Nephron progenitor cell (in vitro differentiated cells): ENCODE data around the gene DHDDS.

ENCODE experiments used
- DNase-seq: peaks from one replicate; pipeline ENCODE4 v3.0.0; 2021
- H3K27ac Mint-ChIP-seq: 2 replicates; pipeline ENCODE4 v1.8.0; 2021; ENCODE audit warnings: mild to moderate bottlenecking, moderate library complexity, mixed read lengths
- H3K27me3 Mint-ChIP-seq: 2 replicates; pipeline ENCODE4 v1.8.0; 2021; ENCODE audit warnings: mild to moderate bottlenecking, low read depth, mixed read lengths; ENCODE audit not compliant: poor library complexity
- H3K36me3 Mint-ChIP-seq: 2 replicates; pipeline ENCODE4 v1.8.0; 2021; ENCODE audit warnings: low read depth, mixed read lengths
- H3K4me1 Mint-ChIP-seq: 2 replicates; pipeline ENCODE4 v1.8.0; 2021; ENCODE audit warnings: mixed read lengths
- H3K4me3 Mint-ChIP-seq: 2 replicates; pipeline ENCODE4 v1.8.0; 2021; ENCODE audit warnings: mild to moderate bottlenecking, moderate library complexity, mixed read lengths
- H3K9me3 Mint-ChIP-seq: 2 replicates; pipeline ENCODE4 v1.8.0; 2021; ENCODE audit warnings: mild to moderate bottlenecking, moderate library complexity, mixed read lengths
- CTCF ChIP-seq: fragments of 200-600 bp; sonication (generic); IDR thresholded peaks from 2 replicates; pipeline ENCODE4 v1.5.0; 2021; ENCODE audit warnings: antibody characterized with exemption

DHDDS gene

DNA sequence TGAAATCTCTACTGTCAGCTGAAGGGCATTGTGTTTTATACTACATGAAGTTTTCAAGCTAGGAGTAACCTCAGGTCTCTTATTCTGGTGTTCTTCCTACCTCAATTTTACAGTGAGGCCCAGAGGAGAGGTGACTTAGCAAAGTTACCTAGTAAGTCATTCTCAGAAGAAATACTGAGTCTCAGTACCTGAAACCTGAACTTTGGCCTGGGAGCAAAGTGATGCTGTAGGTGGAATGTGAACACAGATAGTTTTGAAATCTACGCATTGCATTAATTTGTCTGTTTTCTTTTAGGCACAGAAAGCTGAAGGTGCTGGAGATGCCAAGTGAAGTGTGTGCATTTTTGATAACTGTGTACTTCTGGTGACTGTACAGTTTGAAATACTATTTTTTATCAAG is 42.7 kb downstream of the DHDDS start:
- no peak for TF ChIP-seq CTCF
- Mint-ChIP-seq H3K9me3 (no peaks in the 10 kb centered on the region), H3K4me3 (peak overlapping the region; percentile 93), H3K4me1 (peaks cover 49% of the 10 kb centered on the region), H3K36me3 (peaks cover 60% of the 10 kb centered on the region), H3K27me3 (peaks cover 8% of the 10 kb centered on the region), H3K27ac (no peak overlapping the region)
- no peak for DNase-seq

GRCh38 chr1:26475989-26476388 is 43.9 kb downstream of the DHDDS start:
- peaks cover 56% of the 10 kb centered on the region for H3K36me3 Mint-ChIP-seq
- H3K9me3 Mint-ChIP-seq, result no peaks in the 10 kb centered on the region
- H3K27me3 Mint-ChIP-seq, result peaks cover 4% of the 10 kb centered on the region
- no peak for DNase-seq
- peak overlapping the region; percentile 31 for H3K27ac Mint-ChIP-seq
- TF ChIP-seq CTCF, result no peak
- H3K4me3 Mint-ChIP-seq, result no peak overlapping the region
- peaks cover 39% of the 10 kb centered on the region for H3K4me1 Mint-ChIP-seq

DNA sequence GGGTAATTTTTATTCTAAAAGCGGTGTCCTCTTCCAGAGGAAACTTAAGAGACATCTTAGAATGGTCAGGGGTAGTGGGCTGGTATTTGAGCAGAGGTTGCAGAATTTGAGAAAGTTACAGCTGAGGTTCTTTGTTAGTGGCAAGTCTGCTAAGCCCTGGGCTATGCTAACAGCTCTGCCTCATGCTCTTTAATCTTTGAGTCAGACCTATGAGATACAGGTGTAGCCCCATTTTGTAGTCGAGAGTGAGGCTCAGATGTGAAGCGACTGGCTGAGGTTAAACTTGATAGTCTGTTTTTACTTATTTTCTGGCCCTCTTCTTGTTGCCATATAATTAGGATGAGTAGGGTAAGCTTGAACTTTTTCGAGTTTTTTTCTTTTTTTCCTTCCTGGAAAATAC is 44.8 kb downstream of the DHDDS start:
- DNase-seq, result no peak
- Mint-ChIP-seq H3K27ac (no peak overlapping the region), H3K27me3 (no peaks in the 10 kb centered on the region), H3K4me3 (no peak overlapping the region), H3K4me1 (peaks cover 36% of the 10 kb centered on the region), H3K9me3 (no peaks in the 10 kb centered on the region), H3K36me3 (peaks cover 60% of the 10 kb centered on the region)
- no peak for TF ChIP-seq CTCF

- Mint-ChIP-seq H3K9me3 (no peaks in the 10 kb centered on the region), H3K4me3 (no peak overlapping the region), H3K27me3 (no peaks in the 10 kb centered on the region), H3K36me3 (peaks cover 60% of the 10 kb centered on the region), H3K27ac (peak overlapping the region; percentile 97), H3K4me1 (peaks cover 36% of the 10 kb centered on the region)
- no peak for TF ChIP-seq CTCF
- no peak for DNase-seq
Measured at GRCh38 chr1:26477446-26478152, 45.5 kb downstream of the DHDDS start.

DNA sequence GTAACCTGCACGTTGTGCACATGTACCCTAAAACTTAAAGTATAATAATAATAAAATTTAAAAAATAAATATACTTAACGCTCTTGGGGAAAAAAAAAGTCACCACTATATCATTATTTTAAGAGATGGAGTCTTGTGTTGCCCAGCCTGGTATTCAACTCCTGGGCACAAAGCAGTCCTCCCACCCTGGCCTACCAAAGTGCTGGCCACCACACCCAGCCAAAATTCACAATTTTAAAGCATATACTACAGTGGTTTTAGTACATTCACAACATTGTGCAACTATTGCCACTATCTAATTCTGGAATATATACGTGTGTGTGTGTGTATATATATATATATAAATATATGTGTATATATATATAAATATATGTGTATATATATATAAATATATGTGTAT is 46.0 kb downstream of the DHDDS start:
- Mint-ChIP-seq H3K27me3 (no peaks in the 10 kb centered on the region), H3K9me3 (no peaks in the 10 kb centered on the region), H3K4me3 (no peak overlapping the region), H3K27ac (no peak overlapping the region), H3K4me1 (peaks cover 35% of the 10 kb centered on the region), H3K36me3 (peaks cover 59% of the 10 kb centered on the region)
- TF ChIP-seq CTCF, result no peak
- DNase-seq, result no peak

- H3K4me3 Mint-ChIP-seq, result no peak overlapping the region
- peaks cover 51% of the 10 kb centered on the region for H3K36me3 Mint-ChIP-seq
- no peaks in the 10 kb centered on the region for H3K27me3 Mint-ChIP-seq
- no peak for TF ChIP-seq CTCF
- DNase-seq, result no peak
- no peaks in the 10 kb centered on the region for H3K9me3 Mint-ChIP-seq
- H3K27ac Mint-ChIP-seq, result no peak overlapping the region
- peaks cover 27% of the 10 kb centered on the region for H3K4me1 Mint-ChIP-seq
Measured at GRCh38 chr1:26478988-26479387, 46.9 kb downstream of the DHDDS start.
